GOT3 (cell line): ENCODE results near the gene OGFR.

Source experiments
- DNase-seq: peaks from one replicate; lab custom pipeline; 2025; ENCODE audit warnings: mixed read lengths; lab: John Stamatoyannopoulos, UW

The OGFR gene

DNA sequence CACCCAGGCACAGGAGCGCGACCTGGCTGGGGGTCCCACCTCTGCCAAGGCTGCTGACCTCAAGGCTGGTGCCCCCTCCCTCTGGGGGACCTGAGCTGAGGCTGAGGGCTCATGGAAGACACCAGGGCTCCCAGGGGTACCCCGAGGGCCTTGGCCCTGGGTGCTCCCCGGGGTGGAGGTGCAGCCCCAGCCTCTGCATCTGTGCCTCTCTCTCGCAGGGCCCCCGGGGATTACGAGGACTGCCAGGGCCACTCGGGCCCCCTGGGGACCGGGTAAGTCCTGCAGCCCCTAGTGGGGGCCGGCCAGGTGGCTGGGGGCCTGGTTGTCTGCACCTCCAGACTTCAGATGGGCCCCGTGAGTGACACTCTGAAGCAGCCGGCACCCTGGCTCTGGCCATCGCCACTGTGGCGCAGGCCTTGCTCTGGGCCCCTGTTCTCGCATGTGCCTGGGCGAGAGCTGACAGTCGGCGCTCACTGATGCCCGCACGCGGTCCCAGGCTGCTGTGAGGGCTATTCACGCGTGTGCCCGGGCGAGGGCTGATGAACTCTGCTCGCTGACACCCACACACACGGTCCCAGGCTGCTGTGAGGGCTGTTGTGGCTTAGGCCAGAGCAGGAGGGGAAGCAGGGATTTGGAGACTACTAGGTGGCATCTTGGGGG lies 21.5 kb downstream of the OGFR start:
- DNase-seq, result no peak

DNA sequence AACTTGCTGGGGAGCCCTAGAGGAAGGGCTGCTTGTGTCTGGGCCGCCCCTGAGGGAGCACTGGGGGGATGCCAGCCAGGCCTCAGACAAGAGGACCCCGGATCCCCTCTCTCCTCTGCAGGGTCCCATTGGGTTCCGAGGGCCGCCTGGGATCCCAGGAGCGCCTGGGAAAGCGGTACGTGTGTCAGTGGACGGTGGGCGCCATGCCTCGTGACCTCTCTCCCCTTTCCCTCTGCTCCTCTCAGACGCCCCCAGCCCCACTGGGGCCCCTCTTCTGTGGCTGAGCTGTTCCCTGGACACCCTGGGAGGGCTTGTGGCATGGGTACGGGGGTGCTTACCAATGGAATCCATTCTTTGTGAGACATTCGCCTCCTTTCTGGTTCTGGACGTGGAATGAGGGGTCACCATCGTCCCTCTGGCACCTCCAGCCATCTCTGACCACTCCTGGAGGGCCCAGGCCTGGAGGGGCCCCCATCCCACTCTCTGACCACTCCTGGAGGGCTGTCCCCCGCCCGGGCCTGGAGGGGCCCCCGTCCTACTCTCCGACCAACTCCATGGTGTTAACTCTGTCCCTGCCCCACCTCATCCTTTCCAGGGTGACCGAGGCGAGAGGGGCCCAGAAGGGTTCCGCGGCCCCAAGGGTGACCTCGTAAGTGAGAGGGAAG lies 22.1 kb downstream of the OGFR start:
- DNase-seq, result no peak

DNA sequence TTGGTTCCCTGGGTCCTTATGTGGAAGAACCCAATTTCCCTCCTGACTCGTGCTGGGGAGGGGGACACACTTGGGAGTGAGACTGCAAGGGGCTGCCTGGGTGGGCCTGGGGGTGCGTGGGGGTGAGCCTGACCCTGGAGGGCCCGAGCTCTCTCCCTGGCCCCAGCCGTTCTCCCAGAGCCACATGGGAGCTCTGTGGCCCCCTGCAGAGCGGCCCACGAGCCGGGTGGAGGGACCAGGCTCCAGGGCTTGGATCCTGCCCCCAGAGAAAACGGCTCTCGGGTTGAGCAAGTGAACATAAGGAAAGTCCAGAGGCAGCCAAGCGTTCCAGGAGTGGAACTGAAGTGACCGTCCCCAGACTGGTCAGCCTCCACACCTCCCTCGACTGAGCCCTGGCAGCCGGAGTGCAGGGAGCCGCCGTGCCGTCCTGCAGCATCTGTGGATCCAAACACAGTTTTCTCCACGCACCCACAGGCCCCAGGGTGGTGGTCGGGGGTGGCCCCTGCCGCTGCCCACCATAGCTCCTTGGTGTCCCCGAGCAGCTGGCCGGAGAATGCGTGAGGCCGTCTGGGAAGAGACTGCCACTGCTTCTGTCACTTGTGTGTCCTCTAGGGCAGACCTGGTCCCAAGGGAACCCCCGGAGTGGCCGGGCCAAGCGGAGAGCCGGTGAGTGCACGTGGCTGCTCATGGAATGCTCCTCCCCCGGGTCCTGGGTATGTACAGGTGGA lies 22.8 kb downstream of the OGFR start:
- DNase-seq, result no peak

DNA sequence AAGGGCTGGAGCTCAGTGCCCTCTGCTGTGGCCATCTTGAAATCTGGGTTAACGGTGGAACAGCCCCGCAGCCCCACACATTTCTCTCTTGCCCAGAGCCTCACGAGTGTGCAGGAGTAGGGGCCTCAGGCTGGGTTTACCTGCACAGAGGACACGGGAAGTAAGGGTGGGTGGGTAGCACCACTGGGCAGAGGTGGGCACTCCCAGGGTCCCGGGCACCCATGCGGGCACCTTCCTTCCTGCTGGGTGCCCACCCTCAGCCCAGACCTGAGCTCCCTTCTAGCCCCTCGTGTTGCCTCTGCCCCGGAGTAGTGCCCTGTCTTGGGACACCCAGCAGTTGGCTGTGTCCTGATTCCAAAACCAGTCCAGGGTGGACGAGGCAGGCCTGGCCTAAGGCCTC lies 23.4 kb downstream of the OGFR start:
- DNase-seq, result no peak

DNA sequence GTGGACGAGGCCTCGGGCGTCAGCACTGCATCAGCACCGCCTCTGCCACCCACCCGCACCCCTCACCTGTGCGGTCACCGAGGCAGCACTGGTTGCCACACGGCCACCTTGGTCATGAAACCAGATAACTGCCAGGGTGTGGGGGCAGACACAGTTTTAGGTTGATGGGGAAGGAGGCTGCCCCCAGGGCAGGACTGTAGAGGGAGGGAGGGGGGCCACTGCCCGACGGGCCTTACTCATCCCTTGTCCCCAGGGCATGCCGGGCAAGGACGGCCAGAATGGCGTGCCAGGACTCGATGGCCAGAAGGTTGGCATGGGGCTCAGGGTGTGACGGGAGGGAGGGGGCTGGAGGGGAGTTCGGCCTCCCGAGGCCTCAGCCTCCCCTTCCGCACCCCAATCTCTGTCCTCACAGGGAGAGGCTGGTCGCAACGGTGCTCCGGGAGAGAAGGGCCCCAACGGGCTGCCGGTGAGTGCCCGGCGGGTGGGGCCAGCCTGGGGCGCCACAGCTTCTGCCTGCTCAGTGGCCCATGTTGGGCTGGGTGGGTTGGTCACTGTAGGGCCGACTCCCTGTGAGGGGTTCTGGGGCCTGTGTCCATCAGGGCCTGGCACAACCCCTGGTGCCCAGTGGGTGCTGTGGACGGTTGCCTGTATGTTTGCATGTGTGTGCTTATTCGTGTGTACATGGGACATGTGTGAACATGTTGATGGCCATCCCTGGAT lies 24.0 kb downstream of the OGFR start:
- no peak for DNase-seq

DNA sequence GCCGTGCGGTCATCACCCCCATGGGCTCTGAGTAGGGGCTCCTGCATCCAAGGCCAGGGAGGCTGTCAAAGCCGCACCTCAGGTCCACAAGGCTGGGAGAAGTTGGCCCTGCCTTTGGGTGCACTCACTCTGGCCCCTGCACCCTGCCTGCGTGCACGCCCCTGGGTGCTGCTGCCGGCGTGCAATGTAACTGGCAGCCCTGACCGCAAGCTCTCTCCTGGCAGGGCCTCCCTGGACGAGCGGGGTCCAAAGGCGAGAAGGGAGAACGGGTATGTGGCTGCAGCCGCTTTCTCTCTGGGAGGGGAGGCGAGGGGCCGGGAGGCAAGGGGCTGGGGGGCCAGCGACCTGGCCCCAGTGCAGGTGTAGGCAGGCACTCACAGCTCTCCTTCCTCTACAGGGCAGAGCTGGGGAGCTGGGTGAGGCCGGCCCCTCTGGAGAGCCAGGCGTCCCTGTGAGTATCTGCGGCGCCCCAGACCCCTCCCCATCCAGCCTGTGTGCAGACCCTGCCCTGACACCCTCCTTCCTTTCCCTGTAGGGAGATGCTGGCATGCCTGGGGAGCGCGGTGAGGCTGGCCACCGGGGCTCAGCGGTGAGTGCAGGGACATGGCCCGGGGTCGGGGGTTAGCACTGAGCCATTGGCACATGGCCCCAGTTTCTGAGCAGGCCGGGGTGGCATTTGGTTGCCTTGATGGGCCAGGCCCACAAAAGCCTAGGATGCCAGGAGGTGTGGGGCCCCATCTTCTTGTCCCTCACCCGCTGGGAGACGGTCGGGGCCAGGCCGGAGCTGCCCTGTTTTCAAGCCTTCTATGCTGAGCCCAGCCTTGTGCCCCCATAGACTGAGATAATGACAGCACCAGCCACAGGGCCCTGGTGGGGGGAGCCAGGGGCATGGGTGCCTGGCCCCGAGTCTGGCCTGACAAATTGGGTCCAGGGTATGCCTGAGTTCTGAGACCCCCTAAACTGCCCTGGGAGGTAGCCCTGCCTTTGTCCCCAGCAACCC lies 24.9 kb downstream of the OGFR start:
- no peak for DNase-seq

DNA sequence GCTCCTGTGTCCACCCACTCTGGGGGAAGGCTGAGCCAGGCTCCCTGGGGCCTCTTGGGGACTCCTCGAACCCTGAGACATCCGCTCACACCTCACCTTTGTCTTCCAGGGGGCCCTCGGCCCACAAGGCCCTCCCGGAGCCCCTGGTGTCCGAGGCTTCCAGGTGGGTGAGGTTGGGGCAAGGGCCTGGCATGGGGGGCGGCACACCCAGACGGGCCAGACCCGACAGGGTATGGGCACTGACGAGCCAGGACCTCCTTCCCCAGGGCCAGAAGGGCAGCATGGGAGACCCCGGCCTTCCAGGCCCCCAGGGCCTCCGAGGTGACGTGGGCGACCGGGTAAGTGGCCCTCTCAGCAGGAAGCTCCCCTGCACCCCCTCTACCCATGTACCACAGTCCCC lies 25.6 kb downstream of the OGFR start:
- DNase-seq, result no peak

DNA sequence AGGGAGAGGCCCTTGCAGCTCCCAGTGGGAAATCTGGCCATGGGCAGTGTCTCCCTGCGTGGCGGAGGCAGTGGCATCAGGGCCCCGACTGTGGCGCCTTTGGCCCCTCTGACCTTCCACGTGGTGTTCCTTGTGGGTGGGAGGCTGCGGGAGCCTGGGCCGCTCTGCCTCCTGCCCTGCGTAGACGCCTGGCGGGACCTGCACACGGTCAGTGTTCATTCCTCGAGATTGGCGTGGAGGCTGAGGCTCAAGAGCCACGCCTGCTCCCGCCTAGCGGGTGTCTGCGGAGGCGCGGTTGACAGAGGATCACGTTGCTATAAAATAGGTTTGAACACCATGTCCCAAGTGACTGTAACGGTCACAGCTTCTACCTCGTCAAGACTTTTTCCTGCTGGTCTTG lies 26.2 kb downstream of the OGFR start:
- DNase-seq, result no peak

DNA sequence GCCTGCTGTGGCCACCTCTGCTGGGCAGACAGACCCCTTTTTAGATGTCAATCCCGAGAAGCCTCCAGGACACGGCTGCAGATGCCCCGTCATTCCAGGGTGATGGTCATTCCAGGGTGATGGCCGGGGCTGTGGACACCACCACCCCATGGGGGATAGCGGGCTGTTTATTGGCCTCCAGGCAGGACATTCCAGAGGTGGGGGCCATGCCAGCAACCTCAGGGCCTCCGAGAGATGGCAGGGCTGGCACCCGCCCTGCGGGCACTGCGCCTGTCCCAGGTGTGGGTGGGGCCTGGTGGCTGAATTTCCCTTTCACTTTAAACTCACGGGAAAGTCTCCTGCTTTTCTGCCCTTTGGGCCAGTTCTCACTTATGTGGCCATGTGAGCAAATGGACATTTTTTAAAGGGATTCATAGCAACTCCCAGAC lies 26.7 kb downstream of the OGFR start:
- no peak for DNase-seq

DNA sequence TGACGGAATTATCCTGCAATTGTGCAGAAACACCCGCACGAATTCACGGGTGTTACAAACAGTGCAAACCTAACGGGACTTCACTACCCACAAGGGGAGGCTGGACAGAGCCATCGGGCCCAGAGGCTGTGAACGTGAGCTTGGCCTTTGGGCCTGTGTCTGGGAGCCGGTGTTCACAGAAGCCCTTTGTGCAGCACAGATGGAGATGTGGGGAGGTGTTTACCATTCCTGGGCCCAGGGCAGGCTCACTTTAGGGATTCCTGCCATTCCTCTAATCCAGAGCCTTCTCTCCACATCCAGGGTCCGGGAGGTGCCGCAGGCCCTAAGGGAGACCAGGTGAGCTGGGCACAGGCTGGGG lies 27.2 kb downstream of the OGFR start:
- no peak for DNase-seq

DNA sequence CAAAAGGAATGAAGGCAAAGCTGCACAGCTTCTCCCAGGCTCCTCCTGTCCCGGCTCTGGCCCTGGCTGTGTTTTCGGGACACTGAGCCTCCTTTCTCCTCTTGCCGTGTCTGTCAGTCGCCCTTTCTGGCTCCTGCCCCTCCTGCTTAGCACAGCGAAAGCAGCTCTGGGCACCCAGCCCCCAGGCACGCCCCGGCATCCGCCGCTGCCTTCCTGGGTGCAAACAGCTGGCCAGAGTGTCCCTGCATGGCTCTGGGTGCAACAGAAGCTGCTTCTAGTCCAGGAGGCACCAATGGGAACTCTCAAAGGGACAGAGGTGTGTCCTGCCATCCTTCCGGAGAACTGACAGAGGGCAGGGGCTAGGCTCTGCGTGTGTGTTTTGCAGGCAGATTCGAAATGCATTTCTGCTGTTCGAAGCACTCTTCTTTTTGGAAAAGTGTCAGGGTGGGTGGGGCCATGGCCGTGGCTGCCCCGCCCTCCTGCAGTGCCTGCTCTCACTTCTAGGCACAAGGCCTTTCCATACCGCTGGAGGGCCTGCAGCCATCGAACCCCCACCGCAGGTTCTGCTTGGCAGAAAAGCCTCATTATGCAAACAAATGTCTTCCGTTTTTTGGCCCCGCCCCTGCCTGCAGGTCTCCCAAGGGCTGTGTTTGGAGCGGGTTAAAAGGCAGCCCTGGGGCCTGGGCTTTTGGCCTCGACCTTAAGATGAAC lies 27.7 kb downstream of the OGFR start:
- DNase-seq, result no peak

DNA sequence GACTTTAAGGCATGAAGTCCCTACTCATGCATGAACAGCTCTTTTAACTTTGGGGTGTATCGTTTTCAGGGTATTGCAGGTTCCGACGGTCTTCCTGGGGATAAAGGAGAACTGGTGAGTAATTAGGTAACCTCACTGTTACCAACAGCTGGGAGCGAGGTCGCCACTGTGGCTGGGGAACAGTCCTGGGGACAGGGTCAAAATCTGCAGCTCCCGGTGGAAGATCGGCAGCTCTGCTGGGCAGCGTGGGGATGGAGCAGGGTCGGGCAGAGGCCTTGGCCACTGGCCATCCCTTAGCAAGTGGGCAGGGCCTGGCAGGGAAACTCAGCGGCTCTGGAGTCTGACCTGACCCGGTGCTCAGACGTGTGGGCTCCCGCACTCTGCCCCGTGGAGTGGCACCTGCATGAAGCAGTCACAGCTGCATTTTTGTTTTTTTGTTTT lies 28.3 kb downstream of the OGFR start:
- no peak for DNase-seq

DNA sequence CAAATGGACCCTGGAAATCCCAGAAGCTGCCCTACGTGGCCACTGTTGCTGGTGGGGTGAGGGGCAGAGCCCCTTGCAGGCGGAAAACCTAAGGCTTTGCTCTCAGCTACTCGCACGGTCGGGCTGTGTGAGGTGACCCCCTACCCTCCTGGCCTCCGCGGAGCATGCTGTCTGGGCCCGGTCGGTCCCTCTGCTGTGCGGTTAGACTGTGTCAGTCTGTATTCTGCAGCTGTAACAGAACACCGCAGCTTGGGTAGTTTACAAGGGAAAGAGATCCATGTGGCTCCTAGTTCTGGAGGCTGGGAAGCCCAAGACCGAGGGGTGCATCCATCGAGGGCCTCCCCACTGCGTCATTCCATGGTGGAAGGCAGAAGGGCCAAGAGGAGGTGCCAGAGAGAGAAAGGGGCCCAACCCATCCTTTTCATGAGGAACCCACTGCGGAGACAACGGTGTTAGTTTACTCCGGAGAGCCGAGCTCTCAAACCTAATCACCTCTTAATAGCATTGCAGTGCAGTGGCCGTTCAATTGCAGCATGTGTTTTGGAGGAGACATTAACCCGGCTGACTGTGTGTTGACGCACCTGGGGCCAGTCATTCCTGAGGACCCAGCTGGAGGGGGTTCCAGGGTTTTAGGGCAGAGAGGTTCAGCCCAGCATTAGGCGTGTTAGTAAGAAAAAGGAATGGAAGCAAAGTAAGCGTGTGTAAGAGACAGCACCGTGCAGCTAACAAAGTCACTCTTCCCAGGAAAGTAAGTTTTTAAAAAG lies 30.5 kb downstream of the OGFR start:
- DNase-seq, result no peak

DNA sequence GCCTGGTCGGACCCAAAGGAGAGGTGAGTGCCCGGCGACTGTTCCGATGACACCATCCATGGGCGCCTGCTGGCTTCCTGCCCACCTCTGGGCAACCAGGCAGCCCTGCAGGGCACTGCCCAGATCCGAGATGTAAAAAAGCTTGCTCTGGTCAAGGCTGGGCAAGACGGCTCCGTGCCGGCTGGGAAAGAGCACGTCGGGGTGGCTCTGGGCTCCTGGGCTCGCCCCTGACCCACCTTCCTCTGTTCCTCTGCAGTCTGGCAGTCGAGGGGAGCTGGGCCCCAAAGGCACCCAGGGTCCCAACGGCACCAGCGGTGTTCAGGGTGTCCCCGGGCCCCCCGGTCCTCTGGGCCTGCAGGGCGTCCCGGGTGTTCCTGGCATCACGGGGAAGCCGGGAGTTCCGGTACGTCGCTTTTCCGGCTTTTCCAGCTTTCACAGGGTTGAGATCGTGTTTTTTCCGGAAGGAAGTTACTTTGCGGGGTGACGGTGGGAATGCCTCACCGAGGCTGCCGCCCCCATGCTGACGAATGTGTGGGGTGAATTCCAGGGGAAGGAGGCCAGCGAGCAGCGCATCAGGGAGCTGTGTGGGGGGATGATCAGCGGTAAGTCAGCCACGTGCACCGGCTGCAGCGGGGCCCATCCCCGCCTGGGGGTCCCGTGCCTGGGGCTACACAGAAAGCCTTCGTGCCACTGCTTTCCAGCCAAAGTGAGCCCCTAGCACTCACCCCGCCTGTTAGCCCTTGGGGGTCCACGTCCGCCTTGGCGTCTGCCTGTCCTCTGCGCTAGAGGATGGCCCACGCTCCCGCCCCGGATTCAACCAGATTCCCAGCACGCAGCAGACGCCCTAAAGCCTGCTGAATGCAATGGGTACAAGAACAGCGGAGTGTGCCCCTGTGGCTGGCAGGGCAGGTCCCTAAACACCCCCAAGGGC lies 31.6 kb downstream of the OGFR start:
- no peak for DNase-seq

DNA sequence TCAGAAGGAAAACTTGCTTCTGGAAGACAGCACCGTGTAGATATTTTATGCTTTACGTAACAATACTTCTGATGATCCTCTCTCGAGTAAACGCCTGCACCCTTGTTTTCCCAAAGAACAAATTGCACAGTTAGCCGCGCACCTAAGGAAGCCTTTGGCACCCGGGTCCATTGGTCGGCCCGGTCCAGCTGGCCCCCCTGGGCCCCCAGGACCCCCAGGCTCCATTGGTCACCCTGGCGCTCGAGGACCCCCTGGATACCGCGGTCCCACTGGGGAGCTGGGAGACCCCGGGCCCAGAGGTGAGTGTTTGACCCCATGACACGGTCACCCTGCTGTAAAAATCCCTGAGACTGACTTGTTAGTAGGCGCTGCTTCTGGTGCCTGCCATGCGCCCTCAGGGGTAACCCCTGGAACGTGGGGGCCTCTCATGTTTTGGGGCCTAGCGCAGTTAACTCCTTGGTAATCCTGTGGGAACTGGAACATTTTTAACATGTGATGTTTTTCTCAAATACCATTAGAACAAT lies 32.4 kb downstream of the OGFR start:
- DNase-seq, result no peak

DNA sequence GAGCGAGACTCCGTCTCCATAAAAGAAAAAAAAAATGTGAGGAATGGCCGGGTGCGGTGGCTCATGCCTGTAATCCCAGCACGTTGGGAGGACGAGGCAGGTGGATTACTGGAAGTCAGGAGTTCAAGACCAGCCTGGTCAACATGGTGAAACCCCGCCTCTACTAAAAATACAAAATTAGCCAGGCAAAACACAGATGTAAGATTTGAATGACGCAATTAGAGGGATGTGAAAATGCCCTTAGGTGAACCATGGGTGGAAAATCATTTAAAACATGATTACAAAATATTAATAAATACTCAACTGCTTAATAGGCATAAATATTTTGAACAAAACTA lies 33.1 kb downstream of the OGFR start:
- no peak for DNase-seq

DNA sequence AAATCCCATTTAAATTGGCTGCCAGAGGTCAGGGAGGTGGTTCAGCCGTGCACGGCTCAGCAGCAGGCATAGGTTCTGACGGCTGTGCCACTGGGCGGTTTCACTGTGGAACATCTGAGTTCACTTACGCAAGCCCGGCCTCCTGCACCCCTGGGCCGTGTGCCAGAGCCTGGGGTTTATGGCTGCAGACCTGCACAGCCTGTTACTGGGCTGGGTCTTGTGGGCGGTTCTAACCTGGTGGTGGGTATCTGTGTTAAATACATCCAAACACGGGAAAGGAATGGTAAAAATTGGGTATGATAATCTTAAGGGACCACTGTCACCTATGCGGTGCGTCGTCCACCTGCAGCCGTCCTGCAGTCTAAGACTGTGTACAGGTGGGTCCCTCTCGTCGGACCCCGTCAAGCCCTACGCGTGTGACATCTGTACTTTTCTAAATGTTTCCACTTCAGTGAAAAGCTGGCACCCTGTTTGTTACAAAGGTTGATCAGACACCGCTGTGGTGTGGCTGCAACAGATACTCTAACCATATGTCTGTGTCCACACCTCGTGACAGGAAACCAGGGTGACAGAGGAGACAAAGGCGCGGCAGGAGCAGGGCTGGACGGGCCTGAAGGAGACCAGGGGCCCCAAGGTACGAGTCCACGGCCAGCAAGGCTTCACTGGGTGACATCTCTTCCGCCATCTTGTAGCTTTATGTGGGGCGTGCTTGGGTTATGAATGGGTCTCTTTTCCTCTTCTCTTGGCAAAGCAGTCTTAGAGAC lies 33.7 kb downstream of the OGFR start:
- DNase-seq, result no peak

DNA sequence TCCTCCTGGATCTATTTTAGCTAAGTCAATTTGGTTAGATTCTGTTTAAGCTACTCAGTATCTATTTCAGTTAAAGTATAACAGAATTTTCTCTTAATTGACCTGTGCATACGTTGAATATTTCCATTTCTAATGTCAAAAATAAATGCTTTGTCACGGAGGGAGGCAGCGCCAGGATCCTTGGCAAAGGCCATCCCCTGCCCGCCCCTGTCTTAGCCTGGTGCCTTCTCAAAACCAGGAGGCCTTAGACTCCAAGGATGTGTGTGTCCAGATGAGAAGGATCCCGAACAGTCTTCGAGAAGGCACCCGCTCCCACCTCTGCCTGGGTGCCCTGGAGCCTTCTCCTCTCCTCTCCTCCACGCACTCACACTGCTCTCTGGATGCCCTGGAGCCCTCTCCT lies 34.6 kb downstream of the OGFR start:
- DNase-seq, result no peak
